ENCODE measurements around the gene ZNHIT2. TPM values are rescaled to one million over a fixed set of nuclear protein-coding genes. Genes with fewer than 3 reads are reported as not detected.

ZNHIT2 gene
- total RNA-seq, 1 donor from 2014 or later, result 1.5 TPM

DNA sequence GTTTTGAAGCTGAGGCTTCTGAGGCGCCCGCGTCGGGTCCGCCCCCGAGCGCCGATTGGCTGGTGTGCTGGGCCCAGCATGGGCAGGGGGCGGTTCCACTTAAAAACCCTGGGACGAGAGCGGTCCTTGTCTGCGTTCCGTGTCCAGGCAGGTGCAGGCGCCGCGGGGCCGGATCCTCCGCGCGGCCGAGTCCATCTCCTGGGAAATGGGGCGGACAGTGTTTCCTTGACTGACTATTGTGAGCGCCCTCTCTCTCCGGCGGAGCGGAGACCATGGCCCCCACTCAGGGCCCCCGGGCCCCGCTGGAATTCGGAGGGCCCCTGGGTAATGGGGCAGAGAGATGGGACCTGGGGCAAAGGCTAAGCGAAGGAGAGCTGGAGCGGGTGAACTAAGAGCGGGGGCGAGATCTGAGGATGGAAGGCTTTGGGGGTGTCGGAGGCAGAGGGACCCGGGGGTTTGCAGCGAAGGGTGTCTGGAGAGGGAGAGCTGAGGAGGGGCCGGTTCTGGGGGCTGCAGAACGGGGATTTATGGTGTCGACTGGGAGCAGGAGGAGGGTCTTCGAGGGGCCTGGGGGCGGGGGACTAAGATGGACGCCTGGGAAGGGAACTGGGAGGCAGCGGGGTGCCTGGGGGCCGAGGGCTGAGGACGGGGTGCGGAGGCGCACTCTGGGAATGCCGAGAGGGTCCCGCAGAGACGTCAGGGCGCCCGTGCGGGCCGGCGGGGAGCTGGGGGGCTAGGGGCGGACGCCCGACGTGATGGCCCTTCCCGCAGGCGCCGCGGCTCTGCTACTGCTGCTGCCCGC, 5.6 kb downstream of the ZNHIT2 start, which contains the start of gene TM7SF2:
TM7SF2 (plus strand) TSS at position 129 of the 802 bp plus-strand sequence; CDS start at position 273, 144 bp downstream.
- Histone ChIP-seq H3K4me2 (peak within 1 kb of the TSS; percentile 97), H3K36me3 (no peaks in the 10 kb centered on the region), H3K4me3 (peak within 1 kb of the TSS; percentile 81), H3K9me3 (ENCODE audit: low read depth) (no peaks in the 10 kb centered on the region), H4K20me1 (ENCODE audit: low read depth) (peaks cover 28% of the 10 kb centered on the region), H3K9ac (peak within 1 kb of the TSS; percentile 60), H3K4me1 (peaks cover 9% of the 10 kb centered on the region), H3K27me3 (no peaks in the 10 kb centered on the region), H3K27ac (peak within 1 kb of the TSS; percentile 32), H3F3A (ENCODE audit: low read depth) (peaks cover 44% of the 10 kb centered on the region), H3K79me2 (ENCODE audit: low read depth) (peaks cover 30% of the 10 kb centered on the region), H2AFZ (replicated peaks) (peak within 1 kb of the TSS; percentile 70)
- no peaks in the 10 kb centered on the region for H3K9me3 Mint-ChIP-seq
- H3K27ac Mint-ChIP-seq, result peak within 1 kb of the TSS; percentile 66
- H3K4me1 Mint-ChIP-seq, result peaks cover 28% of the 10 kb centered on the region
- peak within 1 kb of the TSS; percentile 97 for H3K4me3 Mint-ChIP-seq
- H3K36me3 Mint-ChIP-seq, result peaks cover 5% of the 10 kb centered on the region
- no peak for TF ChIP-seq CTCF (IDR thresholded peaks at IDR 0.05)
- no peak for TF ChIP-seq EZH2 (IDR thresholded peaks at IDR 0.05)
- no peak for TF ChIP-seq EZH2phosphoT487 (IDR thresholded peaks at IDR 0.05)
- H3K27me3 Mint-ChIP-seq (ENCODE audit: insufficient read depth, low read depth), result peaks cover 9% of the 10 kb centered on the region
- DNase-seq (ENCODE audit: low spot score), result peak; percentile 99

DNA sequence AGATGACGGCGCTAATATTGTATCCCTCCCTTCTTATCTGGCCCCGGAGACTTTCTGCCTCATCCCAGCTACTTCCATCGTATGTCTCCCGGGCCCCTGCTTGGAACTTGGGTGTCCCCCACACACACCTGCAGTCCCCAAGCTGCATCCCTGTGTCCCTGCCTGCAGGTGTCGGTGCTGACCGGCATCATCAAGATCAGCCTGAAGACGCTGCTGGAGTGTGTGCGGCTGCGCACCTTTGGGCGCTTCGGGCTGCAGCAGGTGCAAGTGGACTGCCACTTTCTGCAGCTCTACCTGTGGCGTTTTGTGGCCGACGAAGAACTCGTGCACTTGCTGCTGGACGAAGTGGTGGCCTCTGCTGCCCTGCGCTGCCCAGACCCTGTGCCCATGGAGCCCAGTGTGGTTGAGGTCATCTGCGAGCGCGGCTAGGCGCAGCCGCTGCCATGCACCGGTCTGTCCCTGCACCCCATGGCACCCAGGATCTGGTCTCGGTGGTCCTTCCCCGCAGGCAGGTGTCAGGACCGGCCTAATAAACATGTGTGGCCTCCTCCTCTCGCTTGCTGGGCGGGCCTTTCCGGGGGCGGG, 6.2 kb downstream of the ZNHIT2 start:
- Mint-ChIP-seq H3K4me1 (peaks cover 28% of the 10 kb centered on the region), H3K27me3 (ENCODE audit: insufficient read depth, low read depth) (peaks cover 9% of the 10 kb centered on the region), H3K9me3 (no peaks in the 10 kb centered on the region), H3K4me3 (peak overlapping the region; percentile 97), H3K27ac (no peak overlapping the region), H3K36me3 (peaks cover 5% of the 10 kb centered on the region)
- no peak for DNase-seq (ENCODE audit: low spot score)
- Histone ChIP-seq H4K20me1 (ENCODE audit: low read depth) (peaks cover 28% of the 10 kb centered on the region), H3F3A (ENCODE audit: low read depth) (peaks cover 37% of the 10 kb centered on the region), H3K9ac (no peak overlapping the region), H3K4me3 (peak overlapping the region; percentile 81), H3K4me1 (peaks cover 9% of the 10 kb centered on the region), H3K36me3 (no peaks in the 10 kb centered on the region), H3K9me3 (ENCODE audit: low read depth) (no peaks in the 10 kb centered on the region), H2AFZ (replicated peaks) (no peak overlapping the region), H3K27me3 (no peaks in the 10 kb centered on the region), H3K4me2 (peak overlapping the region; percentile 97), H3K79me2 (ENCODE audit: low read depth) (peaks cover 26% of the 10 kb centered on the region), H3K27ac (no peak overlapping the region)
- TF ChIP-seq CTCF (IDR thresholded peaks at IDR 0.05) (no peak), EZH2 (IDR thresholded peaks at IDR 0.05) (no peak), EZH2phosphoT487 (IDR thresholded peaks at IDR 0.05) (no peak)

DNA sequence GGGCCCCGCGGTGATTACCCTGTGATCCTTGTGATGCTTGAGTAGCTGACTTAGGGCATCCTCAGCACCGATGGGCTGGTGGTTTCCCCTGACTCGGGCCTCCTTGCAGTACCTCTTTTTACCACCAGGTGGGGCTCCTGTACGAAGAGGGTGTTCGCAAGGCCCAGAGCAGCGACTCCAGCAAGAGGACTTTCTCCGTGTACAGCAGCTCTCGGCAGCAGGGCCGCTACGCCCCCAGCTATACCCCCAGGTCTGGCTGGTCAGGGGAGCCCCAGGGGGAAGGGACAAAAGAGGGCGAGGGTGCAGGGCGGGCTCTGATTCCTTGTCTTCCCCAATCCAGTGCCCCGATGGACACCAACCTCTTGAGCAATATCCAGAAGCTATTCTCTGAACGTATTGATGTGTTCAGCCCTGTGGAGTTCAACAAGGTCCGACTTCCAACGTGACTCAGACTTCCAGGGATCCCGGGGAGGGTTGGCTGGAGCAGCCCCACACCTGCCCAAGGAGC, 7.1 kb downstream of the ZNHIT2 start:
- peak; percentile 90 for DNase-seq (ENCODE audit: low spot score)
- H3K27me3 ChIP-seq, result no peaks in the 10 kb centered on the region
- peaks cover 29% of the 10 kb centered on the region for H3K4me1 Mint-ChIP-seq
- peaks cover 5% of the 10 kb centered on the region for H3K36me3 Mint-ChIP-seq
- no peak overlapping the region for H3K4me3 ChIP-seq
- no peak overlapping the region for H2AFZ ChIP-seq (replicated peaks)
- H3K36me3 ChIP-seq, result no peaks in the 10 kb centered on the region
- H4K20me1 ChIP-seq (ENCODE audit: low read depth), result peaks cover 28% of the 10 kb centered on the region
- H3K9me3 ChIP-seq (ENCODE audit: low read depth), result no peaks in the 10 kb centered on the region
- H3K4me2 ChIP-seq, result peak overlapping the region; percentile 34
- TF ChIP-seq CTCF (IDR thresholded peaks at IDR 0.05), result peak; percentile 91
- TF ChIP-seq EZH2phosphoT487 (IDR thresholded peaks at IDR 0.05), result no peak
- H3K4me1 ChIP-seq, result peaks cover 9% of the 10 kb centered on the region
- no peak overlapping the region for H3K27ac Mint-ChIP-seq
- no peaks in the 10 kb centered on the region for H3K9me3 Mint-ChIP-seq
- H3F3A ChIP-seq (ENCODE audit: low read depth), result peaks cover 32% of the 10 kb centered on the region
- no peak overlapping the region for H3K9ac ChIP-seq
- peaks cover 9% of the 10 kb centered on the region for H3K27me3 Mint-ChIP-seq (ENCODE audit: insufficient read depth, low read depth)
- peak overlapping the region; percentile 97 for H3K4me3 Mint-ChIP-seq
- H3K79me2 ChIP-seq (ENCODE audit: low read depth), result peaks cover 28% of the 10 kb centered on the region
- no peak overlapping the region for H3K27ac ChIP-seq
